K562 (cell line): ENCODE data around the gene LMO7.

Experiments
- JUND ChIP-seq, 2 experiments: IDR thresholded peaks; 2 replicates in 1 of 2; 3 replicates in 1 of 2; pipeline ENCODE4 v1.6.1; 2011; ENCODE audit warnings: borderline replicate concordance in 2 of 2, low read depth in 2 of 2, low read length in 2 of 2, improper control_type of control experiment in 1 of 2, missing biosample characterization in 1 of 2, missing genetic modification characterization in 1 of 2, missing genetic modification reagents in 1 of 2
- L3MBTL2 ChIP-seq: fragments of 450-650 bp; IDR thresholded peaks from 2 replicates; pipeline ENCODE4 v1.6.1; 2016; ENCODE audit warnings: mild to moderate bottlenecking, moderate library complexity
- POLR2A ChIP-seq: fragments of 450-650 bp; conservative IDR thresholded peaks from 2 replicates; pipeline ENCODE4 v1.6.1; 2016
- TAF1 ChIP-seq: IDR thresholded peaks from 2 replicates; pipeline ENCODE4 v1.6.1; 2011; ENCODE audit warnings: mild to moderate bottlenecking, low read length, moderate library complexity; ENCODE audit not compliant: insufficient read depth, control insufficient read depth, severe bottlenecking; ENCODE audit errors: extremely low read depth
- TEAD2 ChIP-seq: fragments of 450-650 bp; IDR thresholded peaks from 2 replicates; pipeline ENCODE4 v1.6.1; 2016; ENCODE audit warnings: missing genetic modification characterization, control low read depth, missing compliant biosample characterization
- THRAP3 ChIP-seq: fragments of 450-650 bp; IDR thresholded peaks from 2 replicates; pipeline ENCODE4 v1.6.1; 2016; ENCODE audit warnings: mild to moderate bottlenecking, inconsistent platforms, borderline replicate concordance
- YBX1 ChIP-seq: fragments of 450-650 bp; IDR thresholded peaks from 2 replicates; pipeline ENCODE4 v1.7.1; 2016; ENCODE audit warnings: mild to moderate bottlenecking
- ZNF133 ChIP-seq: fragments of 250-450 bp; sonication (Bioruptor Pico); IDR thresholded peaks from 2 replicates; pipeline ENCODE4 v1.4.0; 2020; ENCODE audit warnings: mild to moderate bottlenecking
- ZSCAN32 ChIP-seq: fragments of 450-650 bp; formaldehyde crosslinking; IDR thresholded peaks from 2 replicates; pipeline ENCODE4 v1.4.0; 2020; ENCODE audit warnings: mild to moderate bottlenecking, moderate library complexity
- TF ChIP-seq, protein P1 (sequence below), 3 experiments: IDR thresholded peaks in 2 of 3; conservative IDR thresholded peaks in 1 of 3; 2 replicates each; pipeline ENCODE4 v1.5.1; 2011 to 2012; ENCODE audit warnings: low read length in 3 of 3, mild to moderate bottlenecking in 3 of 3, control low read depth in 2 of 3, improper control_type of control experiment in 1 of 3, inconsistent platforms in 1 of 3, low read depth in 1 of 3, mixed read lengths in 1 of 3, moderate library complexity in 1 of 3; ENCODE audit not compliant: insufficient read depth in 2 of 3
- TF ChIP-seq, protein P2 (sequence below), 2 experiments: fragments of 450-650 bp in 1 of 2; sonication (generic) in 1 of 2; formaldehyde crosslinking in 1 of 2; IDR thresholded peaks in 1 of 2; conservative IDR thresholded peaks in 1 of 2; 2 replicates each; pipeline versions ENCODE4 v1.6.1 to v1.8.1; 2016 to 2023; ENCODE audit warnings: mild to moderate bottlenecking in 2 of 2, moderate library complexity in 2 of 2, inconsistent platforms in 1 of 2, missing genetic modification reagents in 1 of 2
- TF ChIP-seq, protein P3 (sequence below): sonication (generic); formaldehyde crosslinking; IDR thresholded peaks from 2 replicates; pipeline ENCODE4 v1.5.0; 2020; ENCODE audit warnings: missing genetic modification reagents
- TF ChIP-seq, protein P4 (sequence below), 2 experiments: fragments of 450-650 bp; formaldehyde crosslinking in 1 of 2; IDR thresholded peaks; 2 replicates each; pipeline versions ENCODE4 v1.4.0 to v1.6.1; 2014 to 2020; ENCODE audit warnings: mild to moderate bottlenecking in 2 of 2, borderline replicate concordance in 1 of 2, low read depth in 1 of 2

DNA sequence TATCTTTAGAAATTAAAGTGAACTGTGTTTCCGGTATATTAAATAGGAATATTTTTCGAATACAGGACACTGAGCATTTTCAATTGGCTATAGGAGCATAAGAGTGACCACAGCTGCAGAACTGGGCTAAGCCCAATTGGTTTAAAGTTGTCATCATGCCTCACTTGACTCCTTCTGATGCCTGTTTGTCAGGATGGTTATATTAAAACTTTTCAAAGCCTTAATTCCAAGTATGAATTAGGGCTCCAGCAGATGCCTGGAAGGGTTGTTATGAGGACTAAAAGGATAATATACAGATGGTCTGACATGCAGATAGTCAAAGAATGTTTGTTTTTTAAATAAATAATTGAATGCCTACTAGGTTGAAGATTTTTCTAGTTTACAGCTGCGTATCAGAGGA is 100.0 kb downstream of the LMO7 start:
- TF ChIP-seq, protein P1, sequence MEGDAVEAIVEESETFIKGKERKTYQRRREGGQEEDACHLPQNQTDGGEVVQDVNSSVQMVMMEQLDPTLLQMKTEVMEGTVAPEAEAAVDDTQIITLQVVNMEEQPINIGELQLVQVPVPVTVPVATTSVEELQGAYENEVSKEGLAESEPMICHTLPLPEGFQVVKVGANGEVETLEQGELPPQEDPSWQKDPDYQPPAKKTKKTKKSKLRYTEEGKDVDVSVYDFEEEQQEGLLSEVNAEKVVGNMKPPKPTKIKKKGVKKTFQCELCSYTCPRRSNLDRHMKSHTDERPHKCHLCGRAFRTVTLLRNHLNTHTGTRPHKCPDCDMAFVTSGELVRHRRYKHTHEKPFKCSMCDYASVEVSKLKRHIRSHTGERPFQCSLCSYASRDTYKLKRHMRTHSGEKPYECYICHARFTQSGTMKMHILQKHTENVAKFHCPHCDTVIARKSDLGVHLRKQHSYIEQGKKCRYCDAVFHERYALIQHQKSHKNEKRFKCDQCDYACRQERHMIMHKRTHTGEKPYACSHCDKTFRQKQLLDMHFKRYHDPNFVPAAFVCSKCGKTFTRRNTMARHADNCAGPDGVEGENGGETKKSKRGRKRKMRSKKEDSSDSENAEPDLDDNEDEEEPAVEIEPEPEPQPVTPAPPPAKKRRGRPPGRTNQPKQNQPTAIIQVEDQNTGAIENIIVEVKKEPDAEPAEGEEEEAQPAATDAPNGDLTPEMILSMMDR (IDR thresholded peaks at IDR 0.05 in 2 of 3, conservative IDR thresholded peaks at IDR 0.05 in 1 of 3; ENCODE audit: insufficient read depth in 2 of 3, low read depth in 1 of 3, low read length in 3 of 3): no peak
- TF ChIP-seq, protein P2, sequence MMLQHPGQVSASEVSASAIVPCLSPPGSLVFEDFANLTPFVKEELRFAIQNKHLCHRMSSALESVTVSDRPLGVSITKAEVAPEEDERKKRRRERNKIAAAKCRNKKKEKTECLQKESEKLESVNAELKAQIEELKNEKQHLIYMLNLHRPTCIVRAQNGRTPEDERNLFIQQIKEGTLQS (IDR thresholded peaks at IDR 0.05): no peak
- TF ChIP-seq, protein P2 (CRISPR knock-in tag; conservative IDR thresholded peaks at IDR 0.05): no peak
- TF ChIP-seq ZNF133 (CRISPR knock-in tag): no peak
- TF ChIP-seq, protein P3, sequence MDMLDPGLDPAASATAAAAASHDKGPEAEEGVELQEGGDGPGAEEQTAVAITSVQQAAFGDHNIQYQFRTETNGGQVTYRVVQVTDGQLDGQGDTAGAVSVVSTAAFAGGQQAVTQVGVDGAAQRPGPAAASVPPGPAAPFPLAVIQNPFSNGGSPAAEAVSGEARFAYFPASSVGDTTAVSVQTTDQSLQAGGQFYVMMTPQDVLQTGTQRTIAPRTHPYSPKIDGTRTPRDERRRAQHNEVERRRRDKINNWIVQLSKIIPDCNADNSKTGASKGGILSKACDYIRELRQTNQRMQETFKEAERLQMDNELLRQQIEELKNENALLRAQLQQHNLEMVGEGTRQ (CRISPR knock-in tag): no peak
- TF ChIP-seq YBX1: no peak
- no peak for TF ChIP-seq TEAD2 (tag)
- no peak for TF ChIP-seq L3MBTL2
- no peak for TF ChIP-seq POLR2A
- TF ChIP-seq THRAP3: no peak
- TF ChIP-seq JUND (IDR thresholded peaks at IDR 0.05; ENCODE audit: borderline replicate concordance, low read depth, low read length): no peak
- no peak for TF ChIP-seq JUND (tag; IDR thresholded peaks at IDR 0.05; ENCODE audit: borderline replicate concordance, low read depth, low read length)
- no peak for TF ChIP-seq ZSCAN32 (CRISPR knock-in tag)
- TF ChIP-seq, protein P4, sequence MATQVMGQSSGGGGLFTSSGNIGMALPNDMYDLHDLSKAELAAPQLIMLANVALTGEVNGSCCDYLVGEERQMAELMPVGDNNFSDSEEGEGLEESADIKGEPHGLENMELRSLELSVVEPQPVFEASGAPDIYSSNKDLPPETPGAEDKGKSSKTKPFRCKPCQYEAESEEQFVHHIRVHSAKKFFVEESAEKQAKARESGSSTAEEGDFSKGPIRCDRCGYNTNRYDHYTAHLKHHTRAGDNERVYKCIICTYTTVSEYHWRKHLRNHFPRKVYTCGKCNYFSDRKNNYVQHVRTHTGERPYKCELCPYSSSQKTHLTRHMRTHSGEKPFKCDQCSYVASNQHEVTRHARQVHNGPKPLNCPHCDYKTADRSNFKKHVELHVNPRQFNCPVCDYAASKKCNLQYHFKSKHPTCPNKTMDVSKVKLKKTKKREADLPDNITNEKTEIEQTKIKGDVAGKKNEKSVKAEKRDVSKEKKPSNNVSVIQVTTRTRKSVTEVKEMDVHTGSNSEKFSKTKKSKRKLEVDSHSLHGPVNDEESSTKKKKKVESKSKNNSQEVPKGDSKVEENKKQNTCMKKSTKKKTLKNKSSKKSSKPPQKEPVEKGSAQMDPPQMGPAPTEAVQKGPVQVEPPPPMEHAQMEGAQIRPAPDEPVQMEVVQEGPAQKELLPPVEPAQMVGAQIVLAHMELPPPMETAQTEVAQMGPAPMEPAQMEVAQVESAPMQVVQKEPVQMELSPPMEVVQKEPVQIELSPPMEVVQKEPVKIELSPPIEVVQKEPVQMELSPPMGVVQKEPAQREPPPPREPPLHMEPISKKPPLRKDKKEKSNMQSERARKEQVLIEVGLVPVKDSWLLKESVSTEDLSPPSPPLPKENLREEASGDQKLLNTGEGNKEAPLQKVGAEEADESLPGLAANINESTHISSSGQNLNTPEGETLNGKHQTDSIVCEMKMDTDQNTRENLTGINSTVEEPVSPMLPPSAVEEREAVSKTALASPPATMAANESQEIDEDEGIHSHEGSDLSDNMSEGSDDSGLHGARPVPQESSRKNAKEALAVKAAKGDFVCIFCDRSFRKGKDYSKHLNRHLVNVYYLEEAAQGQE (IDR thresholded peaks at IDR 0.05; ENCODE audit: borderline replicate concordance): no peak
- TF ChIP-seq, protein P4 (CRISPR knock-in tag; IDR thresholded peaks at IDR 0.05; ENCODE audit: low read depth): no peak
- no peak for TF ChIP-seq TAF1
